Neuron (in vitro differentiated cells): ENCODE data around the gene ANKRD29.
"Not testable (repeated sequence)": the region's sequence is repeated elsewhere in the genome, so short reads cannot be mapped to it uniquely, and the experiment has no call there.

Experiments
- H2AFZ ChIP-seq: one replicate; pipeline ENCODE4 v1.6.1; 2013; ENCODE audit warnings: low read depth, mild to moderate bottlenecking, inconsistent platforms, low read length, moderate library complexity
- H3K27me3 ChIP-seq: one replicate; pipeline ENCODE4 v1.6.1; 2013; ENCODE audit warnings: low read length; ENCODE audit not compliant: insufficient read depth
- H3K36me3 ChIP-seq: one replicate; pipeline ENCODE4 v1.6.1; 2013; ENCODE audit warnings: low read length; ENCODE audit not compliant: insufficient read depth
- H3K4me1 ChIP-seq: one replicate; pipeline ENCODE4 v1.6.1; 2013; ENCODE audit warnings: low read length; ENCODE audit not compliant: insufficient read depth
- H3K4me3 ChIP-seq: 2 replicates; pipeline ENCODE4 v1.5.1; 2013; ENCODE audit warnings: mild to moderate bottlenecking, low read length, moderate library complexity
- H3K9me3 ChIP-seq: one replicate; pipeline ENCODE4 v1.6.1; 2013; ENCODE audit warnings: low read length

Gene ANKRD29

DNA sequence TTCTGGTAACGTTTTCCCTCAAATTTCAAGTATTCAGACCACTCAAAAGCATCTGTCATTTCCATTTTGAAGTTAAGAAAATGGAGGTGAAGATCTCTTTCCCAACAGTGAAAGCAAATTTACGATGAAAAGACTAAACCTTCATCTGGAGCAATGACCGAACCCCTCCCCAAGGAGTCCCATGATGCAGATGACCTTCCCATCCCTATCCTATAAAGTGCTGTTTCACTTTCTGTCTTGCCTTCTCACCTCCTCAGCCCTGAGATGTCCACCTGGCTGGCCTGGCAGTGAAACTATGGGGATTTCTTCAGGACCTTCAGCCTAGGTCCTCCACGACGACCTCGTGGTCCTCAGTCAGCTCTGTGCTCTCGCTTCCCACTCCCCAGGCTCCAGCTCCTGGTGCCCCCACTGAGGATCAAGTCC lies 75.5 kb downstream of the ANKRD29 start:
- Histone ChIP-seq H2AFZ (peak overlapping the region; percentile 100), H3K4me3 (peak overlapping the region; percentile 87), H3K4me1 (peaks cover 21% of the 10 kb centered on the region), H3K9me3 (no peaks in the 10 kb centered on the region), H3K27me3 (peaks cover 2% of the 10 kb centered on the region), H3K36me3 (no peaks in the 10 kb centered on the region)

DNA sequence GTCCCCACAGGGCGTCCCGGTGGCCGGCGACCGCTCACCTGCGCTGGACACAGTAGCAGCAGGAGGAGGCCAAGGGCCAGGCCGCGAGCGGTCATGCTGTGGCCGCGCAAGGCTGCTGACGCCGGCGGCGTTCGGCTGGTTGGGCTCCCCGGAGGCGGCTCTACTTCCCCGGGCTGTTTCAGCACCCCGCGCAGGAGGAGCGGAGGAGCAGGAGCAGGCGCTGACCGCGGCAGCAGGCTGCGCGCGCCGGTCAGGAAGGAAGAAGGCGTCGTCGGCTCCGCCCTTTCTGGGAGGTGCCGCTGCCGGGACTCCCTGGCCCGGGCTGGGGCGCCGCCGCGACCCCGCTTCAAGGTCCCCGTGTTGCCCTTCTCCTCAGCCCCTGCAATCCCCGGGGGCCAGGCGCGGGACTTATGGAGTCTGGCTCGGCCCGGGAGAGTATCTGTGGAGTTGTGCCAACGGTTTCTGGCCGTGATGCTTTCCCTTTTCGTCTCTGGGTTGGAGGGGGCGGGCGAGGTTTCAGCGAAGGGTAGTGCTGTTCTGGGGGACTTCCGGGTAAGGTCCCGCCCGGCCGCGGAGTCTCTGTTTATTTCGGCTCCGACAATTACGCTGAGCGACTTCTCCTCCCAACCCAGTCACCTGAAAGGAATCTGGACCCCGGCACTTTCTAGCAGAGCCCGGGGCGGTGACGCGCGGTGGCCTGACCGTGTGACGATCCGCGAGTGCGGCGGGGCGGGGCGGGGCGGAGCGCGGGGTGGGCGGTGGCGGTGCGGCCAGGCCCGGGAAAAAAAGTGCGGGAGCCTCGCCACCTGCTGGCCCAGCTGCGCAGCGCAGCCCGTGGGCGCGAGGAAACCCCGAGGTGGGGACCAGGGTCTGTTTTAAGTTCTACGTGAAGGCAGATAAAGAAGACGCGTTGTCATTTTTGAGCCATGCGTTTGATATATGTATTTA lies 76.2 kb downstream of the ANKRD29 start, which contains the start of gene NPC1:
NPC1 (minus strand) TSS at position 258 of the 948 bp plus-strand sequence; CDS start at position 95, 163 bp downstream.
- H3K4me3 ChIP-seq, result peak within 1 kb of the TSS; percentile 87
- peak within 1 kb of the TSS; percentile 100 for H2AFZ ChIP-seq
- H3K27me3 ChIP-seq, result peaks cover 2% of the 10 kb centered on the region
- H3K4me1 ChIP-seq, result peaks cover 21% of the 10 kb centered on the region
- H3K9me3 ChIP-seq, result no peaks in the 10 kb centered on the region
- H3K36me3 ChIP-seq, result no peaks in the 10 kb centered on the region

DNA sequence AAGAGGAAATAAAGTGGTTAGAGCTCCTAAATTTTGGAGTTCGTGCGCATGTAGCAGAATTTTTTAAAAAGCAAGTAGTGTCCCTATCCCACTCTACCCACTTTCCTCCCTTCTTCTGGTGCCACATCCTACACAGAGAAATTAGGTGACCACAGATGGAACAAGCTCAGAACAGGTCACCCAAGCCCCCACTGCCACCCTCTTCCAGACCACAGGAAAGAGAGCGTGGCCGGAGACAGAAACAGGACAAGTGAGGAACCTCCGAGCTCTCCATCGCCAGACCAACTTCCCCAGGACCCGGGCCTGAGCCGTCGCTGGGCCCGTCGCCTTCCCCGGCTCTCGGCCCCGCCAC lies 76.8 kb downstream of the ANKRD29 start:
- no peaks in the 10 kb centered on the region for H3K9me3 ChIP-seq
- peaks cover 21% of the 10 kb centered on the region for H3K4me1 ChIP-seq
- peak overlapping the region; percentile 87 for H3K4me3 ChIP-seq
- peak overlapping the region; percentile 100 for H2AFZ ChIP-seq
- no peaks in the 10 kb centered on the region for H3K27me3 ChIP-seq
- H3K36me3 ChIP-seq, result no peaks in the 10 kb centered on the region

DNA sequence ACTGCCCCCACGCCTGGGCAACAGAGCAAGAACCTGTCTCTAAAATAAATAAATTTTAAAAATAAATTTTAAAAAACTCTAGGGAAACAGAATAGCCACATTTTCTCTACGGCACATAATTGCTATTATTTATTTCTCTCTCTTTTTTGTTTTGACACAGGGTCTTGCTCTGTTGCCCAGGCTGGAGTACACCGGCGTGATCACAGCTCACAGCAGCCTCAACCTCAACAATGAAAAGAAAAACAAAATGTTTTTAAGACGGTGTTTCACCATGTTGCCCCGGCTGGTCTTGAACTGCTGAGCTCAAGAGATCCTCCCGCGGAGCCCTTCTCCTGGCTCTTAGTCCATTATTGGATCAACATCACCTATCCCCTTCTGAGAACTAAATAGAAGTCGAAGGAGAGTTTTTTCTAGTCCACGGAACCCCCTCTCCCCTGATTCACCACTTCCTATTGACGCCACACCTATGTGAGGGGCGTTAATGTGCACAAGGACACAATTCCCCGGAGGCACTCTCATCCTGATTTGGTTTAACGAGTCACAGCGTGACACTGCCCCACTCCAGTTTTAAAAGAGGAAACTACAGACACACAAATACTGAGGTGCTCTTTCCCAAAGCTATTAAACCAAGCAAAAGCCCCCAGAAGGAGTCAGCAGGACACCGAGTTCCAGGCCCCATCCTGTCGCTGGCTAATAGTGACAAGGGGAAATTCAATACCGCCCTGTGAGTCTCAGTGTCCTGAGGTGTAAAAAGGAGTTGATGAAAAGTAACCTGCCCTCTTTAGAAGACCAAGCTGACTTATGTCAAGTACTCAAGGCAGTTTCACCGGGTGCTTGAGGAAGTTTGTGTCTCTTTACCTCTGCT lies 77.5 kb downstream of the ANKRD29 start:
- Histone ChIP-seq H3K4me1 (peaks cover 24% of the 10 kb centered on the region), H3K9me3 (no peaks in the 10 kb centered on the region), H2AFZ (peak overlapping the region; percentile 100)

DNA sequence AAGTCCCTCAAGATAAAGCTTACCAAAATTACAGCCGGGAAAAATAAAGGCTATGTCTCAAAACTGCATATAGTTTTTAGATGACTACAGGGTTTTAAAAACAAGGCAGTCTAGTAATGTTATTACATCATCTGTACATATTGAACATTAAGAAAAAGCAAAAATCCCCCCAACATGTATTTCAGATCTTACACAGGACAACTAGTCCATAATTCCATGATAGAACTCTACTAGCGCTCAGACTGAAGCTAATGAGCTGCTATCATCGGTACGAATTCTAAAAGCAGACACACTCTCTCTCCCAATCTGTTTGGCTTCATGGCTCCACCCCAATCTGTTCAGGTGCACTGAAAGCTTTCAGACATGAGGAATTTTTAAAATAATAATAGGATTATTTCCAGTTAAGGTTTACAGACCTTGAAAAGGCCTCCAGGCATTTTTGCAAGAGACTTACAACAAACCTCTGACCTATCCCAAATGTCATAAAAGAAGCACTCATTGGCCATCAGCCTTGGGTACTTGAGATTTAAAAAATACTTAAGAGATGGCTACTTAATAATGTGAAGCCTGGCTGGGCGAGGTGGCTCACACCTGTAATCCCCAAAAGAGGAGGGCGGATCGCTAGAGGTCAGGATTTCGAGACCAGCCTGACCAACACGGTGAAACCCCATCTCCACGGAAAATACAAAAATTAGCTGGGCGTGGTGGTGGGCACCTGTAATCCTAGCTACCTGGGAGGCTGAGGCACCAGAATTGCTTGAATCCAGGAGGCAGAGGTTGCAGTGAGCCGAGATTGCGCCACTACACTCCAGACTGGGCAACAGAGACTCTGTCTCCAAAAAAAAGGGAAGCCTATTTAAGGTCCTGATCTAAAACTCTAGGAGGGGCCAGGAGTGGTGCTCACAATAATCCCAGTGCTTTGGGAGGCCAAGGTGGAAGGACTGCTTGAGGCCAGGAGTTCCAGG lies 78.4 kb downstream of the ANKRD29 start:
- H3K4me3 ChIP-seq, result no peak overlapping the region
- no peaks in the 10 kb centered on the region for H3K27me3 ChIP-seq
- H3K36me3 ChIP-seq, result peaks cover 2% of the 10 kb centered on the region
- no peaks in the 10 kb centered on the region for H3K9me3 ChIP-seq
- H2AFZ ChIP-seq, result no peak overlapping the region
- peaks cover 24% of the 10 kb centered on the region for H3K4me1 ChIP-seq

More for the DNA sequence above, 77.5 kb downstream of the ANKRD29 start:
- H3K36me3 ChIP-seq, result peaks cover 2% of the 10 kb centered on the region
- peak overlapping the region; percentile 87 for H3K4me3 ChIP-seq
- H3K27me3 ChIP-seq, result no peaks in the 10 kb centered on the region

DNA sequence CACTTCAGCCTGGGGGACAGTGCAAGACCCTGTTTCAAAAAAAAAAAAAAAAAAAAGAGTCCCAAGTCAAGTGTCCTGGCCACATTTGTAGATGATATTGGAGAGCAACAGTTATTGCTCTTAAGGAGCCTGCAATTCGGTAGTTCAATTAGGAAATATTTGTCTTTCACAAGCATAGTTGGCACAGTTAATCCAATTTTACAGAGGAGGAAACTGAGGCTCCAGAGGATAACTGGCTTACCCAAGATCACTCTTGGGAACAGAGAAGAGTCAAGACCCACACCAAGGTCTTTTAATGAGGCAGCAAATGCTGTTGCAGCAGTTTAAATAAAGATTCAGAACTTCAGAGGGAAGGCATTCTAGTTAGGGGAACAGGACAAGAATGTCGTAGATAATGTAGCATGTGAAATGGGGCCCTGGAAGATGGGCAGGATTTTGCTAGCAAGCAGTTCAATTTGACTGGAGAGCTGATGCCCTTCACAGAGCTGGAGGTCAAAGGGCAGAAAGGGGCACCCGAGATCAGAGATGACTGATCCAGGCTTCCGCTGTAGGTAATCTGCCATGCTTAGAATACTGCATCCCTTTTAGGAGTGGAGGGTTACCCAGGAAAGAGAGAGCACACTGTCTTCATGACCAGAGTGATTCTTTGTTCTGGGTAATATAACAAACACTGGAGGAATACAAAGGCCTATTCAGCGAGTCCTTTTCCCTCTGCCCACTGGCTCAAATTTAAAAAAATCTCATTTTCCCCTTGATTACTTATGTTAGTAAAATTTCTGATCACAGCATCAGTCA lies 79.4 kb downstream of the ANKRD29 start:
- Histone ChIP-seq H3K36me3 (peaks cover 2% of the 10 kb centered on the region), H3K27me3 (no peaks in the 10 kb centered on the region), H2AFZ (no peak overlapping the region), H3K4me3 (no peak overlapping the region), H3K9me3 (no peaks in the 10 kb centered on the region), H3K4me1 (peaks cover 22% of the 10 kb centered on the region)

DNA sequence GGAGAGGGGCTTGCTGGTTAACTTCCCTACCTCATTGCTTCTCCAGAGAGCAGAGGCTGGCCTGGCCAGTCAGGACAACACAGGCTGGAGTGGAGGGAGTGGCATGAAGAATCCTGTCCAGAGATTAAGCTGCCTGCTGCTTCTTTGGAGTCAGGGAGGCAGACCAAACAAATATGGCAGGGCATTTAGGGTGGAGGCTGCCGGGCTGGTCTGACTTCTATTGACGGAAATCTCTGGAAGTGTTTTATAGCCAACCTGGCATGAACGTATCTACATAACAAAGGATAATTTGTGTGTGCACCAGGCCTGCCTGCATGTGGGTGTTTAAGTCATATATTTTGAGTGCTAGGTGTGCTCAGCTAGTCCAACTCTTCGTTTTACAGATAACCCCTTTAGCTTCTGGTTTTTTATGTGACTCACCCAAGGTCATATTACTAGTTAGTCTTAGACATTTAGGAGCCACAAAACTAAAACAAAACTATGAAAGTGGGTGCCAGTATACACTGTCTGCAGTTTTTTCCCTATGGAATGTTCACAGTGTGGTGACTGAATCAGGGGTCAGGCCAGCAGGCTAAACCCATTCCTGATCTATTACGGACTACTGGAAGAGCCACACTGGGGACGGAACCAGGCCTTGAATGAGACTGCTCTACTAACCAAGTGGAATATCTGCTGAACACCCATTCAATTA lies 81.9 kb downstream of the ANKRD29 start:
- Histone ChIP-seq H2AFZ (no peak overlapping the region), H3K36me3 (peaks cover 7% of the 10 kb centered on the region), H3K4me3 (no peak overlapping the region), H3K27me3 (no peaks in the 10 kb centered on the region), H3K4me1 (peaks cover 19% of the 10 kb centered on the region), H3K9me3 (no peaks in the 10 kb centered on the region)

DNA sequence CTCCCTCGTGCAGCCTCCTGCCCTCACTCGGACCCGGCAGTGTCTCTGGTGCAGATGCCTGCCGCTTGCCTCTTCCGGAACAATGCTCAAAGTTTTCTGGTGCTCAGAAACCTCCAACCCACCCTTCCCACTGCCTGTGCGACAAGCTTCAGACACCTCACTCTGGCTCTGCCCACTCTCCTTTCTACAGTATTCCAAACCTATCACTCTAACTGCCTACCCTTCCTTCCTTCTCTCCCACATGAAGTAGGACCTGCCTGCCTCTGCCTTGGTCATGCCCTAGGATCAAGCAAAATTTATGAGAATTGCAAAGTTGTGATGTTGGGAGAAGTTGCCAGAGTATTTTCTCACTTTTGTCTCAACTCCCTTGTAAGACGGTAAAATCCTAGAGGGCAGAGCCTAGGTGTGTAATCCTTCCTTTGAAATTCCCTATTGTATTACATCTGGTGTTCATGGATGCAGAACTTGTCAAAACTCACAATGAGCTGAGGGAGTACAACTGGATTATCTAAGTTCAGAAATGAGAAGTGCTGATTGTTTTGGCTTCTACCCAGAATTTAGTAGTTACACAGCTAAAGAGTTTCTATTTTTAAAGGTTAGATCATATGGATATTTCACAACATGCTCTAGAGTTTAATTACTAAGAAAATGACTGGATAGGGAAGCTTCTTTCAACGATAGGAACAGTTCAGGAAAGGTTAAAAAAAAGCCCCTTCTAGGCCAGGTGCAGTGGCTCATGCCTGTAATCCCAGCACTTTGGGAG lies 83.6 kb downstream of the ANKRD29 start:
- H3K27me3 ChIP-seq, result no peaks in the 10 kb centered on the region
- no peak overlapping the region for H2AFZ ChIP-seq
- peaks cover 15% of the 10 kb centered on the region for H3K4me1 ChIP-seq
- H3K4me3 ChIP-seq, result no peak overlapping the region
- H3K36me3 ChIP-seq, result peaks cover 10% of the 10 kb centered on the region
- H3K9me3 ChIP-seq, result no peaks in the 10 kb centered on the region

DNA sequence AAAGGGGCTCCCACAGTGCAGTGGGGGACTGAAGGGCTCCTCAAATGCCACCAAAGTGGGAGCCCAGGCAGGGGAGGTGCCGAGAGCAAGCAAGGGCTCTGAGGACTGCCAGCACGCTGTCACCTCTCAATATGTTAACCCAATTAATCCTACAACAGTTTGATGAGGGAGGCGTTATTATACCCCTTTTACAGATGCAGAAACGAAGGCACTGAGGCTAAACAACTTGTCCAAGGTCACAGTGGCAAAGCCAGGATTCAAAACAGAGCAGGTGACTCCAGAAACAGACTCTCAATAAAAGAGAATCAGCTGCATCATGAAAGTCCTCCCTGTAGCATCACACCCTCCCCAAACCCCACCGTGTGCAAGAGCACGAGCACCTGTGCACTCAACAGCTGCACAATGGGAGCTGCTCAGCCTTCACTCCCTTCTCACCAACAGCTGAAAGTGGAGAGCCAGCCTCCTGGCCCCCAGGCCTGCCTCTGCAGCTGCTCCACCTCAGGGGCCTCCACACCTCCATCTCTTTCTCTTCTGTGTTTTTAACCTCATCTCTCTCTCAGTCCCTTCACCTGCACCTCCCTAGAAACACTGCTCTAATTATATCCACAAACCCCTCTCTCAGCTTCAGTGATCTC lies 84.5 kb downstream of the ANKRD29 start:
- H3K27me3 ChIP-seq, result no peaks in the 10 kb centered on the region
- H2AFZ ChIP-seq, result no peak overlapping the region
- H3K9me3 ChIP-seq, result no peaks in the 10 kb centered on the region
- H3K4me3 ChIP-seq, result no peak overlapping the region
- H3K36me3 ChIP-seq, result peaks cover 13% of the 10 kb centered on the region
- H3K4me1 ChIP-seq, result peaks cover 6% of the 10 kb centered on the region

DNA sequence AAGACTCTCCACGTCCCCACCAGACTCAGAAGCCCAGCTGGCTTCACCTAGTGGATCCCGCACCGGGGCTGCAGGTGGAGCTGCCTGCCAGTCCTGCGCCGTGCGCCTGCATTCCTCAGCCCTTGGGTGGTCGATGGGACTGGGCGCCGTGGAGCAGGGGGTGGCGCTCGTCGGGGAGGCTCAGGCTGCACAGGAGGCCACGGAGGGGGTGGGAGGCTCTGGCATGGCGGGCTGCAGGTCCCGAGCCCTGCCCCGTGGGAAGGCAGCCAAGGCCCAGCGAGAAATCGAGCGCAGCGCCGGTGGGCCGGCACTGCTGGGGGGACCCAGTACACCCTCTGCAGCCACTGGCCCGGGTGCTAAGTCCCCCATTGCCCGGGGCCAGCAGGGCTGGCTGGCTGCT lies 85.2 kb downstream of the ANKRD29 start:
- H3K27me3 ChIP-seq, H3K4me1 ChIP-seq, H3K4me3 ChIP-seq, H2AFZ ChIP-seq, H3K9me3 ChIP-seq: not testable (repeated sequence)
- H3K36me3 ChIP-seq, result peaks cover 18% of the 10 kb centered on the region

DNA sequence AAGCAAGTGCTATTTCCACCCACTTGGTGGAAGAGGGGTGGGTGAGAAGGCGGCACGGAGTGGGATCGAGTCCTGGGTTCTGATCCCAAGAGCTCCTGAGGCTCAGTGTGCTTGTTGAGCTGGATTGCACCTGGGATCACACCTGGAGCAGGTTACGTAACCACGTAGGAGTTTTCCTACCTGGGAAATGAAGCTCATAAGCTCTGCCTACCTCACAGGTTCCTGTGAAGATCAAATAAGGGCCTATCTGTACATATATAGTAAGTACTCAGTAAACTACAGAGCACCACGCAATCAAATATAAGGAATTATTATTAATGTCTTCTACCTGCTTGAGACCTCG lies 87.4 kb downstream of the ANKRD29 start:
- no peaks in the 10 kb centered on the region for H3K9me3 ChIP-seq
- H3K36me3 ChIP-seq, result peaks cover 25% of the 10 kb centered on the region

More for the DNA sequence above, 87.4 kb downstream of the ANKRD29 start:
- no peak overlapping the region for H3K4me3 ChIP-seq
- no peaks in the 10 kb centered on the region for H3K27me3 ChIP-seq
- peaks cover under 1% of the 10 kb centered on the region for H3K4me1 ChIP-seq
- no peak overlapping the region for H2AFZ ChIP-seq
